ENCODE results near the gene AKAP4.

Gene AKAP4

DNA sequence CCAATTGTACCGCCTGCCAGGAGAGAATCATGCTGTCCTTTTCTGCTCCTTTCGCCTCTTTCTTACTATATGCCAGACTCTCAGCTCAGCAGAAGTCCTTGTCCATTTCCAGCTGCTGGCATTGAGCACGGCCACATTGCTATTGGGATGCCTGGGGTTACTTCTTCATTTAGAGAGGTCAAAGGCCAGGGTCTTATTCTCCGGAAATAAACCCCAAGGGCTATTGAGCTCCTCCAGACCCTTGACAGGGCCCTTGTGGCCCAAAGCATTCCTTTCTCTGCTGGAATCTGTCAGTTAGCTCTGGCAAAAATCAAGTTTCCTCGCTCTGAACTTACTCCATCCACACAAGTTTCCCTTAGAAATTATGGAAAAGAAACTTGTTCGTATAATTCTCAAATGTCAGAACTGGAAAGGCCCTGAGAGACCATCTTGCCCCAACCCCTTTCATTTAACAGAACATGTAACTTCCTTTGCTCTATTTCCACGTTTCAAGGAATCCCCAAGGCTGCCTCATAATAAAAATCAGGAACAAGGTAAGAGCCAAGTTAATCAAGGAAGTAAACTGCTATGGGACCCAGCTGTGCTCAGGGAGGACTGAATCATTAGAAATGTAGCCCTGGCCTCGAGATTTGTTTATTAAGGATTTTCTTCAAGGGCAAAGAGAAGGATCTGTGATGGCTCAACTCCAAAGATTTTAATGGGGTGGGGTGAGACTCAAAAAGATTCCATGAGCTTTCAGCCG is 11.8 kb downstream of the AKAP4 start:
- TF ChIP-seq, protein P1, sequence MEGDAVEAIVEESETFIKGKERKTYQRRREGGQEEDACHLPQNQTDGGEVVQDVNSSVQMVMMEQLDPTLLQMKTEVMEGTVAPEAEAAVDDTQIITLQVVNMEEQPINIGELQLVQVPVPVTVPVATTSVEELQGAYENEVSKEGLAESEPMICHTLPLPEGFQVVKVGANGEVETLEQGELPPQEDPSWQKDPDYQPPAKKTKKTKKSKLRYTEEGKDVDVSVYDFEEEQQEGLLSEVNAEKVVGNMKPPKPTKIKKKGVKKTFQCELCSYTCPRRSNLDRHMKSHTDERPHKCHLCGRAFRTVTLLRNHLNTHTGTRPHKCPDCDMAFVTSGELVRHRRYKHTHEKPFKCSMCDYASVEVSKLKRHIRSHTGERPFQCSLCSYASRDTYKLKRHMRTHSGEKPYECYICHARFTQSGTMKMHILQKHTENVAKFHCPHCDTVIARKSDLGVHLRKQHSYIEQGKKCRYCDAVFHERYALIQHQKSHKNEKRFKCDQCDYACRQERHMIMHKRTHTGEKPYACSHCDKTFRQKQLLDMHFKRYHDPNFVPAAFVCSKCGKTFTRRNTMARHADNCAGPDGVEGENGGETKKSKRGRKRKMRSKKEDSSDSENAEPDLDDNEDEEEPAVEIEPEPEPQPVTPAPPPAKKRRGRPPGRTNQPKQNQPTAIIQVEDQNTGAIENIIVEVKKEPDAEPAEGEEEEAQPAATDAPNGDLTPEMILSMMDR (IDR thresholded peaks at IDR 0.05; ENCODE audit: control extremely low read depth, extremely low read depth, low read depth, missing control alignments): no peak
- ChIA-PET CTCF (no interaction called here), POLR2A (no interaction called here)
- no peak for DNase-seq (ENCODE audit: extremely low spot score)

- TF ChIP-seq, protein P1 (IDR thresholded peaks at IDR 0.05; ENCODE audit: control extremely low read depth, extremely low read depth, low read depth, missing control alignments): no peak
- CTCF ChIA-PET: no interaction called here
- no peak for DNase-seq (ENCODE audit: extremely low spot score)
- POLR2A ChIA-PET: no interaction called here
Measured at GRCh38 chrX:50183891-50184290, 16.9 kb downstream of the AKAP4 start.

DNA sequence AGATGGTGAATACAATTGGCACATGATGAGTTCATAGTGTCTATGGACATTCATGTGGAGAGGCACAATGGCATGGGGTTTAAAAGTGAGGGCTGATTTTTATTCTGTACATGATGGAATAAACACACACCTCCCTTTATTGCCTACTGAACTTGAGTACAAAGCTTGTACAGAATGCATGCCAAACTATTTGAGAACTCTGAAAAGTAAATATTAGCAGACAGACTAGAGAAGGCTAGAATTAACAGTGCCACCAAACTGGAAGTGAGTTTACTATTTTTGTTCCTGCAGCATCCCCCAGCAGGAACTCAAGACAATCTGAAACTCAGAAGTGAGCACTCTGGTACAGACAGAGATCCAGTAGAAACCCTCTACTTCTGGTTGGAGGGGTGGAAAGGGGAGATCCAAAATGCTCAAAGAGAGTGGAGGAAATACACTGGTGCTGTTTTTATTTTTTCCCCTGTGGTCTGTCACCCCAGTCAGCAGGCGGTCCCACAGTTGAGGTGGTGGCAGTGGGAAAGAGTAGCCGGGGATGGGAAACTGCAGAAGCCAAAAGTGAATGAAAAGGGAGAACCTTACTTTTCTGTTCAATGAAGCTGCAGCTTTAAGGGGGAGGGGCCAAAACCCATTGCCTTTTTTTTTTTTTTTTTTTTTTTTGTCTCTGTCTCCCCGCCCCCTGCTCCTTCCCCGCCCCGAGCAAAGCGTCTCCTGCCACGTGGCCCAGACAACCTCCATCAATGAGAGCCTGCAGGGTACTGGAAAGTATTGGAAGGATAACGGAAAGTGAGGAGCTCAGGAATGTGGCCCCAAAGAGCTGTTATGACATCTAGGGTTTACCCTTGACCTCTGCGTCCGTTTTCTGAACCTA is 20.5 kb downstream of the AKAP4 start:
- TF ChIP-seq, protein P1 (IDR thresholded peaks at IDR 0.05; ENCODE audit: control extremely low read depth, extremely low read depth, low read depth, missing control alignments): no peak
- POLR2A ChIA-PET: interaction anchor here (0.5 kb wide), 1 partner anchor 928 kb away, joined by 9 read pairs; no protein-coding TSS in a partner anchor
- DNase-seq (ENCODE audit: extremely low spot score): no peak
- CTCF ChIA-PET: no interaction called here

DNA sequence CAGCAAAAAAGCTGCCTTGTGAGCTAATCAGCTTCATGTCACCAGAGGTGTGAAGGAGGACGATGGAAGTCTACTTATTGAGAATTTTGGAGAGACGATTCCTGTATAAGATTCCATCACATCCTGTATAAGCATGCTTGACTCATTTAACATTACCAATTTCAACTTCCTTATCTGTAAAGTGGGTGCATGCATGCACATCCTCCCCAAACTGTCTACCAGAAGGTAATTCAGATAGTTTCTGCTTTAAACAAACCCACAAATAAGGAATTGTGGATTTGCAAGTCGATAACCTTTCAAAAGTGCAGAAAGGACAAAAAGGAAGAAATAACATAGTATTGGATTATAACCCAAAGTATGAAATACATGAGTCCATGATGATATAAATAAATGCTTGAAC is 31.1 kb downstream of the AKAP4 start:
- CTCF ChIA-PET: no interaction called here
- POLR2A ChIA-PET: no interaction called here
- TF ChIP-seq, protein P1 (IDR thresholded peaks at IDR 0.05; ENCODE audit: control extremely low read depth, extremely low read depth, low read depth, missing control alignments): no peak
- DNase-seq (ENCODE audit: extremely low spot score): no peak

GRCh38 chrX:50168241-50168687 is 32.5 kb downstream of the AKAP4 start:
- CTCF ChIA-PET: no interaction called here
- TF ChIP-seq, protein P1 (IDR thresholded peaks at IDR 0.05; ENCODE audit: control extremely low read depth, extremely low read depth, low read depth, missing control alignments): no peak
- DNase-seq (ENCODE audit: extremely low spot score): no peak
- POLR2A ChIA-PET: no interaction called here

DNA sequence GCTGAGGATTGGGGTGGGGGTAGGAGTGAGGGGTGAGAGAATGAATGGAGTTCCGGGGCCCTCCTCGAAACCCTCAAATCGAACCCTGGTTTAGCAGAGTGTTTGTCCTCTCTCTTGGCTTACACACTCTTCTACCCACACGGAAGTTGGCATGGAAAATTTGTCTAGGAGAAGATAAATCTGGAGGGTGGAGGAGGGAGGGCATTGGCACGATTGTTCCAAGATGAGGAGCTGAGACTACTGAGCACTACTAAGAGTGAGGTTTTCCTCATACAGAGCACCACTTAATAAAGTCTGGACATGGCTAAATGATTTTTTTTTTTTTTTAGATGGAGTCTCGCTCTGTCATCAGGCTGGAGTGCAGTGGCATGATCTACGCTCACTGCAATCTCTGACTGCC is 33.4 kb downstream of the AKAP4 start:
- ChIA-PET POLR2A (no interaction called here), CTCF (no interaction called here)
- no peak for DNase-seq (ENCODE audit: extremely low spot score)
- TF ChIP-seq, protein P1 (IDR thresholded peaks at IDR 0.05; ENCODE audit: control extremely low read depth, extremely low read depth, low read depth, missing control alignments): no peak
